ENCODE results near the gene MRPS23.

The MRPS23 gene

DNA sequence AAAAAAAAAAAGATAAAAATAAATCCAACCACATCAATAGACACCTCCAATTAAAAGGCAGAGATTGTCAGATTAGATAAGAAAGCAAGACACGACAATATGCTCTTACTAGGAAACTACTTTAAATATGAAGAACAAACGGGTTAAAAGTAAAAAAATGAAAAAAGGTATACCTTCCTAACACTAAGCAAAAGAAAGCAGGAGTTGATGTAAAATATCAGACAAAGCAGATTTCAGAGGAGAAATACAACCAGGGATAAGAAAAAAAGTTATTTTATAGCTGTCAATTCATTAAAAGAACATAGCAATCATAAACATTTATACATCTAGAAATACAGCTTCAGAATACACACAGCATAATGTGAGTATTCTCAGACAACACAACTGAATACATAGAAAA, 55.0 kb downstream of the MRPS23 start:
- no peak for DNase-seq

DNA sequence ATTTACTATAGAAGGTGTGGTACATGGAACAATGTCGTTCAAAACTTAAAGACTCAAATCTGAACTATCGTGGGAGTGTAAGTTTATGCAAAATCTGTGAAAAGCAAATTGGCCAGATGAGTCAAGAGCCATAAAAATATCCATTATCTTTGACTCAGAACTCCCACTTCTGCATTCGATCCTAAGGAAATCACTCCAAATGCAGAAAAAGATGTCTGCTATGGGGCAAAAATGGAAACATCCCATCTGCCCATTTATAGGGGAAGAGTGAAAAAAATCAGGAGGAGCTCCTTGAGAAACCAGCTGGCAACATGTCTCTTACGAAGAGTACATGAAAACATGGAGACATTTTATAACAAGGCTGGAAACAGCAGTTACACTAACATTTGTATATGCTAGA, 61.1 kb downstream of the MRPS23 start:
- no peak for DNase-seq

DNA sequence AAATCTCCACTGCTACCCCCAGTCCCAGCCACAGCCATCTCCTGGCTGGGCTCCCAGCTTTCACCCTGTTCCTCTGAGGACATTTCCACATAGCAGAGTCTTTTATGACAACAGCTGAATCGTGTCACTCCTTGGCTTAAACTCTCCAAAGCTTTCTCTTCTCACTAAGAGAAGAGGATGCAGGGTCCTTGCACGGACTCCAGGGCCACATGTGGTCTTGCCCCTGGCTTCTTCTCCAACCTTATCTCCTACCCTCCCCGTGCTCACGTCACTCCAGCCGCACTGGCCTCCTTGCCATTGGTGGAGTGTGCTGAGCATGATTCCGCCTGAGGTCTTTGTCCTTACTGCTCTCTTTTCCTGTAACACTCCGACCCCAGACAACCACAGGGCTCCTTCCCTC, 64.8 kb downstream of the MRPS23 start:
- DNase-seq: no peak
